ENCODE results near the gene WNT3.

DNA sequence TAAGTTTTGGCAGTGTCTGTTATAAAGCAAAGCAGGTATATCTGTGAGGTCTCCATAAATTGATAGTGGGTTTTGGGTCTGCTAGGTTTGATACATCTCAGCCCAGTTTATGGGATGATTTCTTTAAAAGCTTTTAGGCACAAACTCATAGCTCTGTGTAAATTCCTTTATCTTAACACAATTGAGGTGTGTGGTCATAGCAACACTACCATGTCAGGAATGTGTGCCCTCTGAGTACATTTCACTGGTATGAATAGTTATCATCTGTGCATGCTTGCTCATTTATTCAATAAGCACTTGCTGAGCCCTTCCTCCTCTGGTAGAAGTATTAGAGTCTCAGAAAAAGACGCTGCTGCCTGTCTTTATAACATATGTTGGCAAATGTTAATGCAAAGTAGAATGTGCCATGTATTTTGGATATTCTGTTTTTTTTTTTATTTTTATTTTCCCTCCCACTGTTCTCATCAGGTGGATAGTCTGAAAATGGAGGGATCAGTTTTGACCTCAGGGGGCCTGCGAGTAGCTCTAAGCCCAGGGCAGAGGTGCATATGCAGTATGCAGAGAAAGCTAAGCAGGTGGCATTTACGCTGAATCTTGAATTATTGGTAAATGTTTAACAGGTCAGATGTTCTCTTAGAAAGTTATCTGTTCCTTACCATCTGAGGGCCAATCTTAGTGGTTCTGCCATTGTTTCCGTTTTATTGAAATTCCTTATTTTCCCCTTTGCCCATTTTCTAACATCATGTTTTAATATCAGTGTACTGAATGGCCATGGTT lies 90.7 kb downstream of the WNT3 start:
- TF ChIP-seq, protein P1, sequence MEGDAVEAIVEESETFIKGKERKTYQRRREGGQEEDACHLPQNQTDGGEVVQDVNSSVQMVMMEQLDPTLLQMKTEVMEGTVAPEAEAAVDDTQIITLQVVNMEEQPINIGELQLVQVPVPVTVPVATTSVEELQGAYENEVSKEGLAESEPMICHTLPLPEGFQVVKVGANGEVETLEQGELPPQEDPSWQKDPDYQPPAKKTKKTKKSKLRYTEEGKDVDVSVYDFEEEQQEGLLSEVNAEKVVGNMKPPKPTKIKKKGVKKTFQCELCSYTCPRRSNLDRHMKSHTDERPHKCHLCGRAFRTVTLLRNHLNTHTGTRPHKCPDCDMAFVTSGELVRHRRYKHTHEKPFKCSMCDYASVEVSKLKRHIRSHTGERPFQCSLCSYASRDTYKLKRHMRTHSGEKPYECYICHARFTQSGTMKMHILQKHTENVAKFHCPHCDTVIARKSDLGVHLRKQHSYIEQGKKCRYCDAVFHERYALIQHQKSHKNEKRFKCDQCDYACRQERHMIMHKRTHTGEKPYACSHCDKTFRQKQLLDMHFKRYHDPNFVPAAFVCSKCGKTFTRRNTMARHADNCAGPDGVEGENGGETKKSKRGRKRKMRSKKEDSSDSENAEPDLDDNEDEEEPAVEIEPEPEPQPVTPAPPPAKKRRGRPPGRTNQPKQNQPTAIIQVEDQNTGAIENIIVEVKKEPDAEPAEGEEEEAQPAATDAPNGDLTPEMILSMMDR (IDR thresholded peaks at IDR 0.05) = no peak
- TF ChIP-seq RCOR1 (IDR thresholded peaks at IDR 0.05; ENCODE audit: low read depth, low read length) (no peak), TFCP2L1 (CRISPR knock-in tag; IDR thresholded peaks at IDR 0.05) (no peak)

Data from A549 (cell line).